ENCODE results near the gene MCTP2. TPM values are rescaled to one million over a fixed set of nuclear protein-coding genes. Genes with fewer than 3 reads are reported as not detected.

Gene MCTP2
- total RNA-seq, 4 donors from 2014 or later: 12.0 to 18.3 (median 15.2) TPM

DNA sequence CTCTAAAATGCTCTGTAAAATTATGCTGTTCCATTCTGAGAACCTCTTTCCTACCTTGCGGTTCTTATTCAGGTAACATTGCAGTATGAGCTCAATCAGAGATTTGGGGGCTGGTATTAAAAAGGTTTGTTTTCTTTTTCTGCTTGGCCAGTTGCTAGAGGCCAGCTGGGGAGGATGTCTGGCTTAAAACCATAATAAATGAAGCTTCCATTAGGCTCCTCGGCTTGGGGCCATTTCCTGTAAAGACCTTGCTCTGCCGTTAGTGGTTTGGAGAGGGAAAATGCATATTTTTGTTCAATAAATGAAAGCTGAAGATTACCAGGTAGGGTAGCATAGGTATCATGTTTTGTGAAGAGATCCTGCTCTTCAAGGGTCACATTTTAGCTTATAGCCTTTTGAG is 55.2 kb downstream of the MCTP2 start:
- TF ChIP-seq EP300 (IDR thresholded peaks at IDR 0.05) (no peak), POLR2A (IDR thresholded peaks at IDR 0.05) (no peak)
- TF ChIP-seq, protein P1, sequence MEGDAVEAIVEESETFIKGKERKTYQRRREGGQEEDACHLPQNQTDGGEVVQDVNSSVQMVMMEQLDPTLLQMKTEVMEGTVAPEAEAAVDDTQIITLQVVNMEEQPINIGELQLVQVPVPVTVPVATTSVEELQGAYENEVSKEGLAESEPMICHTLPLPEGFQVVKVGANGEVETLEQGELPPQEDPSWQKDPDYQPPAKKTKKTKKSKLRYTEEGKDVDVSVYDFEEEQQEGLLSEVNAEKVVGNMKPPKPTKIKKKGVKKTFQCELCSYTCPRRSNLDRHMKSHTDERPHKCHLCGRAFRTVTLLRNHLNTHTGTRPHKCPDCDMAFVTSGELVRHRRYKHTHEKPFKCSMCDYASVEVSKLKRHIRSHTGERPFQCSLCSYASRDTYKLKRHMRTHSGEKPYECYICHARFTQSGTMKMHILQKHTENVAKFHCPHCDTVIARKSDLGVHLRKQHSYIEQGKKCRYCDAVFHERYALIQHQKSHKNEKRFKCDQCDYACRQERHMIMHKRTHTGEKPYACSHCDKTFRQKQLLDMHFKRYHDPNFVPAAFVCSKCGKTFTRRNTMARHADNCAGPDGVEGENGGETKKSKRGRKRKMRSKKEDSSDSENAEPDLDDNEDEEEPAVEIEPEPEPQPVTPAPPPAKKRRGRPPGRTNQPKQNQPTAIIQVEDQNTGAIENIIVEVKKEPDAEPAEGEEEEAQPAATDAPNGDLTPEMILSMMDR (IDR thresholded peaks at IDR 0.05): no peak
- WGBS, 2 donors: 37 to 38% methylated on average over 3 of the region's 3 CpGs

DNA sequence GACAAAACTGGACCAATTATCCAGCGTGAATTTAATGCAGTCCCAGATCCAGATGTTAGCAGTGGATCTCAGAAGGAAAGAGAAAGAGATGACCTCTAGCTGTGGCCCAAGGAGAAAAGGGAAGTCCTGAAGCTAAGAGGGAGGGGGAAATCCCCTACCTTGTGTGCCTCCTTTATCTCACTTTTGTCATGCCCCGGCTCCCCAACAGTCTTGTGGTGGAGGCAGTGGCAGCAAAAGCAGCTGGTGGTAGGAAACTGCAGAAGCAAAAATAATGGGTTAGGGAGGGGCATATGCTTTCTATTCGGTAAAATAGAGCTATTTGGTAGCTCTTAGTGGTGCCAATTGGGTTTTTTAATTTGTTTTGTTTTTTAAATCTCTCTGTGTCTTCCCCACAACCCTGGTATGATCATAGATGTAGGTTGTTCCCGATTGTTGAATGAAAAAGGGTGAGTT is 56.5 kb downstream of the MCTP2 start:
- peaks cover 0 to 4% (median 2%) of the 10 kb centered on the region in 4 donors for H3K4me1 ChIP-seq
- H3K9me3 ChIP-seq: peaks cover 0 to 4% (median 0%) of the 10 kb centered on the region in 4 donors
- WGBS, 2 donors: 69 to 71% methylated on average over 4 of the region's 4 CpGs
- H3K4me3 ChIP-seq: no peak overlapping the region
- no peaks in the 10 kb centered on the region for H3K36me3 ChIP-seq
- DNase-seq (ENCODE audit: low spot score in 2 of 2): no peak
- TF ChIP-seq POLR2A (IDR thresholded peaks at IDR 0.05) (no peak), EP300 (IDR thresholded peaks at IDR 0.05) (no peak)
- TF ChIP-seq, protein P1 (IDR thresholded peaks at IDR 0.05): no peak
- H3K27me3 ChIP-seq: no peaks in the 10 kb centered on the region
- H3K27ac ChIP-seq: no peak overlapping the region

More for the DNA sequence above, 55.2 kb downstream of the MCTP2 start:
- no peak for DNase-seq (ENCODE audit: low spot score in 2 of 2)
- no peaks in the 10 kb centered on the region for H3K27me3 ChIP-seq
- no peaks in the 10 kb centered on the region for H3K36me3 ChIP-seq
- H3K27ac ChIP-seq: no peak overlapping the region
- peaks cover 0 to 7% (median 2%) of the 10 kb centered on the region in 4 donors for H3K9me3 ChIP-seq
- no peak overlapping the region for H3K4me3 ChIP-seq
- H3K4me1 ChIP-seq: peaks cover 0 to 4% (median 2%) of the 10 kb centered on the region in 4 donors

DNA sequence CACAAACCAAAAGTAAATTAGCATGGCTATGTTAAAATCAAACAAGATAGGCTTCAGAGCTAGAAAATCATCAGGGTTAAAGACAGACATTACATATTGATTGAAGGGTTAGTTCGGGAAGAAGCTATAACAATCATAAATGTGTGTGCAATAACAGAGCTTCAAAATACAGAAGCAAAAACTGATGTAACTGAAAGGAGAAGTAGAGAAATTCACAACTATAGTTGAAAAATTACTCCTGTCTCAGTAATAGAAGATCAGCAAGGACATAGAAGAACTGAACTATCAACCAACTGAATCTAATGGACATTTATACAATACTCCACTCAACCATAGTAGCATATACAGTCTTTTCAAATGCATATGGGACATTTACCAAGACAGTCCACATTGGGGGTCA is 59.4 kb downstream of the MCTP2 start:
- Histone ChIP-seq H3K27me3 (no peaks in the 10 kb centered on the region), H3K9me3 (peaks cover 0 to 4% (median 0%) of the 10 kb centered on the region in 4 donors), H3K36me3 (no peaks in the 10 kb centered on the region), H3K4me1 (peaks cover 0 to 4% (median 2%) of the 10 kb centered on the region in 4 donors), H3K27ac (no peak overlapping the region), H3K4me3 (no peak overlapping the region)
- 80 to 98% methylated on average over 1 of the region's 1 CpG for WGBS, 2 donors
- DNase-seq (ENCODE audit: low spot score in 2 of 2): no peak
- TF ChIP-seq POLR2A (IDR thresholded peaks at IDR 0.05) (no peak), EP300 (IDR thresholded peaks at IDR 0.05) (no peak)
- TF ChIP-seq, protein P1 (IDR thresholded peaks at IDR 0.05): no peak

DNA sequence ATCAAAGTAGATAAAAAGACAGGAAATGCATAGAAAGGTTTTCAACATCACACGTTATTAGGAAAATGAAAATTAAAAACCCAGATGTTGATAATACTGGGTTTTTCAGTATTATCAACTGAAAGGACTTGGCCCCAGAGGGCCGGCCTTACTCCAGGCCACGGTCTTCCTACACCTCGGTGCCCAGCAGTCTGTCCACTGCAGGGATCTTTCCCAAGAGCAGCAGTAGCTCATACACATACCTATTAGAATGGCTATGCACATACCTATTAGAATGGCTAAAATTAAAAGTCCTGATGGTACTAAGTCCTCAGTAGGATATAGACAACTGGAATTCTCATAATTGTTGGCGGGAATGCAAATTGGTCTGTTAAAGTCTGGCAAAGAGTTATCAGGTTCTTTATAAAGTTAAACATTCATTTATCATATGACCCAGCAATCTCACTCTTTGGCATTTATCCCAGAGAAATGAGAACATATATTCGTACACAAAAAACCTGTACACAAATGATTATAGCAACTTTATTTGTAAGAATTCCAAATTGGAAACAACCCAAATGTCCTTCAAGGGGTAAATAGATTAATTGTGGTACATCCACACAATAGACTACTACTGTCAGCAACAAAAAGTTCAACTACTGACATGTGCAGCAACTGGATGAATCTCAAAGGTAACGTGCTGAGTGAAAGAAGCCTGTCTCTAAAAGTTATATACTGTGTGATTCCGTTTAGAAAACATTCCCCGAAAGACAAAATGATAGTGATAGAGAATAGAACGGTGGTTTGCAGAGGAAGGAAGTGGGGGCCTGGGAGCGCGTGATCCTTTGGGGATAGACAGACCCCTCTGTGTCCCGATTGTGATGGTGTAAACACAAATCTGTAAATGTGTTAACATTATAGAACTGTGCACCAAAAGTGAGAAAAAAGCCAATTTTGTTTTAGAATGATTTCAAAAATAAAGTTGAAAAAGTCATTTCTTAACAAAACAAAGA is 62.3 kb downstream of the MCTP2 start:
- no peaks in the 10 kb centered on the region for H3K27me3 ChIP-seq
- no peak overlapping the region for H3K27ac ChIP-seq
- DNase-seq (ENCODE audit: low spot score in 2 of 2): no peak
- WGBS, 2 donors: 60 to 62% methylated on average over 13 of the region's 13 CpGs
- H3K9me3 ChIP-seq: peaks cover 0 to 4% (median 0%) of the 10 kb centered on the region in 4 donors
- no peaks in the 10 kb centered on the region for H3K4me1 ChIP-seq
- no peaks in the 10 kb centered on the region for H3K36me3 ChIP-seq
- no peak overlapping the region for H3K4me3 ChIP-seq
- no peak for TF ChIP-seq POLR2A (IDR thresholded peaks at IDR 0.05)
- TF ChIP-seq EP300 (IDR thresholded peaks at IDR 0.05): no peak
- TF ChIP-seq, protein P1 (IDR thresholded peaks at IDR 0.05): no peak

DNA sequence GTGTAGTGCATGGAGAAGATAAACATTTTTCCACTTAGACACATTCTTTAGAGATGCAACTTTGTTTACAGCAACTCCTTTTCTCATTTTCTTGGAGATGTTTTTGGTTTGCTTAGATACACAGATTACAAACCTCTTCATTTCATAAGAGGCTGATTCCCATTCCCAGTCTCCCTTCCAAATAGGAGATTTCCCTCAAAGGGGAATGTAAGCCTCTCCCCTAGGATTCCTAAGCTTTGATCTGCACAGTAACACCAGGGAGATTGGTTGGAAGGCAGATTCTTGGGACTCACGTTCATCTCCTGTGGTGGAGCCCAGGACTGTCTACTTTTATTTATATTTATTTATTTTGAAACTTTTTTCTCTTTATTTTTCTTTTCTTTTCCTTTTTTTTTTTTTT is 63.2 kb downstream of the MCTP2 start:
- TF ChIP-seq, protein P1 (IDR thresholded peaks at IDR 0.05): no peak
- TF ChIP-seq POLR2A (IDR thresholded peaks at IDR 0.05) (no peak), EP300 (IDR thresholded peaks at IDR 0.05) (no peak)
- WGBS, 2 donors: 42 to 64% methylated on average over 1 of the region's 1 CpG
- Histone ChIP-seq H3K27ac (no peak overlapping the region), H3K4me1 (no peaks in the 10 kb centered on the region), H3K4me3 (no peak overlapping the region), H3K36me3 (no peaks in the 10 kb centered on the region), H3K9me3 (peaks cover 0 to 4% (median 0%) of the 10 kb centered on the region in 4 donors), H3K27me3 (no peaks in the 10 kb centered on the region)
- DNase-seq (ENCODE audit: low spot score in 2 of 2): no peak
